Thyroid gland (tissue), 4 donors: ENCODE data around the gene KIR3DL2.

Source experiments
- CTCF ChIP-seq, 6 experiments: fragments of 200-600 bp in 3 of 6; fragments of 450-650 bp in 3 of 6; sonication (generic) in 3 of 6; IDR thresholded peaks; one replicate each; pipeline ENCODE4 v1.5.1; 2016 to 2019; ENCODE audit warnings: antibody characterized with exemption in 6 of 6, mild to moderate bottlenecking in 2 of 6, inconsistent platforms in 1 of 6, moderate library complexity in 1 of 6
- POLR2A ChIP-seq, 2 donors: fragments of 450-650 bp; IDR thresholded peaks; one replicate each; pipeline ENCODE4 v1.6.1; 2017; ENCODE audit warnings: antibody characterized with exemption in 2 of 2, mild to moderate bottlenecking in 2 of 2, moderate library complexity in 1 of 2

GRCh38 chr19:54806516-54806838, 43.8 kb upstream of the KIR3DL2 start:
- no peak for TF ChIP-seq CTCF (IDR thresholded peaks at IDR 0.05)
- TF ChIP-seq POLR2A (IDR thresholded peaks at IDR 0.05): no peak
